Endothelial cell (in vitro differentiated cells): ENCODE results near the gene SLC66A3. TPM values are rescaled to one million over a fixed set of nuclear protein-coding genes. Genes with fewer than 3 reads are reported as not detected.

Experiments used
- DNase-seq: peaks from one replicate; pipeline ENCODE4 v3.0.0; 2021; ENCODE audit warnings: low spot score
- H3K27ac Mint-ChIP-seq: one replicate; pipeline ENCODE4 v1.8.0; 2021; ENCODE audit warnings: mixed read lengths, inconsistent platforms; ENCODE audit not compliant: unreplicated experiment
- H3K27me3 Mint-ChIP-seq: one replicate; pipeline ENCODE4 v1.8.0; 2021; ENCODE audit warnings: mild to moderate bottlenecking, moderate library complexity, mixed read lengths, inconsistent platforms; ENCODE audit not compliant: unreplicated experiment
- H3K36me3 Mint-ChIP-seq: one replicate; pipeline ENCODE4 v1.8.0; 2021; ENCODE audit warnings: mild to moderate bottlenecking, low read depth, mixed read lengths, inconsistent platforms; ENCODE audit not compliant: unreplicated experiment
- H3K4me1 Mint-ChIP-seq: one replicate; pipeline ENCODE4 v1.8.0; 2021; ENCODE audit warnings: mild to moderate bottlenecking, mixed read lengths, inconsistent platforms; ENCODE audit not compliant: unreplicated experiment
- H3K4me3 Mint-ChIP-seq: one replicate; pipeline ENCODE4 v1.8.0; 2021; ENCODE audit warnings: mild to moderate bottlenecking, mixed read lengths, inconsistent platforms; ENCODE audit not compliant: unreplicated experiment
- H3K9me3 Mint-ChIP-seq: one replicate; pipeline ENCODE4 v1.8.0; 2021; ENCODE audit warnings: mixed read lengths, inconsistent platforms; ENCODE audit not compliant: unreplicated experiment
- CTCF ChIP-seq: fragments of 200-600 bp; sonication (generic); IDR thresholded peaks from one replicate; pipeline ENCODE4 v1.5.0; 2021; ENCODE audit warnings: antibody characterized with exemption; ENCODE audit not compliant: unreplicated experiment
- total RNA-seq: library from RNA; stranded (reverse); fragmentation: NEBNext Ultra II Directional; extraction: Animal tissue kit (Norgen Biotek cat#: 25700); gene quantifications from one replicate; pipeline ENCODE4 v1.2.1, GENCODE V29; 2021; ENCODE audit not compliant: unreplicated experiment

SLC66A3 gene
- total RNA-seq, 1 donor from 2014 or later = 12.1 TPM

- Mint-ChIP-seq H3K36me3 (no peaks in the 10 kb centered on the region), H3K9me3 (no peaks in the 10 kb centered on the region), H3K27ac (no peak overlapping the region), H3K4me3 (no peak overlapping the region), H3K4me1 (peaks cover 12% of the 10 kb centered on the region), H3K27me3 (peaks cover 5% of the 10 kb centered on the region)
- DNase-seq = no peak
- TF ChIP-seq CTCF = no peak
These were observed 23.9 kb downstream of the SLC66A3 start for GRCh38 chr2:11179196-11179595.

GRCh38 chr2:11179899-11180298, 24.6 kb downstream of the SLC66A3 start:
- no peaks in the 10 kb centered on the region for H3K9me3 Mint-ChIP-seq
- DNase-seq = no peak
- no peak for TF ChIP-seq CTCF
- H3K27ac Mint-ChIP-seq = no peak overlapping the region
- peaks cover 5% of the 10 kb centered on the region for H3K27me3 Mint-ChIP-seq
- no peak overlapping the region for H3K4me3 Mint-ChIP-seq
- peaks cover 11% of the 10 kb centered on the region for H3K4me1 Mint-ChIP-seq
- H3K36me3 Mint-ChIP-seq = no peaks in the 10 kb centered on the region

GRCh38 chr2:11180653-11181052, 25.4 kb downstream of the SLC66A3 start:
- peaks cover 3% of the 10 kb centered on the region for H3K27me3 Mint-ChIP-seq
- no peak for TF ChIP-seq CTCF
- H3K9me3 Mint-ChIP-seq = no peaks in the 10 kb centered on the region
- DNase-seq = no peak
- H3K4me1 Mint-ChIP-seq = peaks cover 7% of the 10 kb centered on the region
- H3K4me3 Mint-ChIP-seq = no peak overlapping the region
- H3K27ac Mint-ChIP-seq = no peak overlapping the region
- no peaks in the 10 kb centered on the region for H3K36me3 Mint-ChIP-seq

GRCh38 chr2:11182951-11183350, 27.7 kb downstream of the SLC66A3 start:
- peaks cover 2% of the 10 kb centered on the region for H3K27me3 Mint-ChIP-seq
- H3K4me1 Mint-ChIP-seq = peaks cover 5% of the 10 kb centered on the region
- DNase-seq = no peak
- no peaks in the 10 kb centered on the region for H3K9me3 Mint-ChIP-seq
- H3K36me3 Mint-ChIP-seq = peaks cover 12% of the 10 kb centered on the region
- no peak overlapping the region for H3K4me3 Mint-ChIP-seq
- TF ChIP-seq CTCF = no peak
- H3K27ac Mint-ChIP-seq = no peak overlapping the region

- Mint-ChIP-seq H3K27me3 (peaks cover 2% of the 10 kb centered on the region), H3K9me3 (no peaks in the 10 kb centered on the region), H3K4me1 (no peaks in the 10 kb centered on the region), H3K36me3 (peaks cover 12% of the 10 kb centered on the region), H3K4me3 (no peak overlapping the region), H3K27ac (no peak overlapping the region)
- no peak for TF ChIP-seq CTCF
- no peak for DNase-seq
These were observed 30.9 kb downstream of the SLC66A3 start for GRCh38 chr2:11186145-11186544.
